BJ (cell line): ENCODE results near the gene DBT. TPM values are rescaled to one million over a fixed set of nuclear protein-coding genes. Genes with fewer than 3 reads are reported as not detected.

Source experiments
- CTCF ChIA-PET: fragments of 350-600 bp; formaldehyde crosslinking; extraction: SDS; loops from one replicate; lab custom pipeline; 2021; ENCODE audit warnings: antibody characterized with exemption, inconsistent platforms; lab: Yijun Ruan, JAX
- POLR2A ChIA-PET: fragments of 300-600 bp; sonication (Branson Sonifier 250); formaldehyde crosslinking; extraction: SDS; loops from one replicate; lab custom pipeline; 2021; ENCODE audit warnings: antibody characterized with exemption; lab: Charles Lee
- DNase-seq: peaks from one replicate; pipeline ENCODE4 v3.0.0-alpha.2; 2011; ENCODE audit warnings: low read depth
- H3K27me3 ChIP-seq: 2 replicates; pipeline ENCODE4 v1.6.0; 2011; ENCODE audit warnings: low read length; ENCODE audit not compliant: control insufficient read depth, insufficient read depth
- H3K36me3 ChIP-seq: 2 replicates; pipeline ENCODE4 v1.5.1; 2011; ENCODE audit warnings: low read length; ENCODE audit not compliant: control insufficient read depth, insufficient read depth
- H3K4me3 ChIP-seq: 2 replicates; pipeline ENCODE4 v1.5.1; 2011; ENCODE audit warnings: low read depth, mild to moderate bottlenecking, control low read depth, low read length
- polyA plus RNA-seq: library from polyadenylated mRNA; depleted of rRNA; stranded (reverse); fragments of >200 nt; gene quantifications from 2 replicates; pipeline ENCODE4 v1.2.3, GENCODE V29; 2011
- TF ChIP-seq, protein P1 (sequence below): IDR thresholded peaks from 2 replicates; pipeline ENCODE4 v1.5.1; 2011; ENCODE audit warnings: low read depth, mild to moderate bottlenecking, control low read depth, inconsistent platforms, low read length, moderate library complexity; ENCODE audit not compliant: insufficient read depth

Gene DBT
- polyA plus RNA-seq, 1 experiment: 3.5 TPM

DNA sequence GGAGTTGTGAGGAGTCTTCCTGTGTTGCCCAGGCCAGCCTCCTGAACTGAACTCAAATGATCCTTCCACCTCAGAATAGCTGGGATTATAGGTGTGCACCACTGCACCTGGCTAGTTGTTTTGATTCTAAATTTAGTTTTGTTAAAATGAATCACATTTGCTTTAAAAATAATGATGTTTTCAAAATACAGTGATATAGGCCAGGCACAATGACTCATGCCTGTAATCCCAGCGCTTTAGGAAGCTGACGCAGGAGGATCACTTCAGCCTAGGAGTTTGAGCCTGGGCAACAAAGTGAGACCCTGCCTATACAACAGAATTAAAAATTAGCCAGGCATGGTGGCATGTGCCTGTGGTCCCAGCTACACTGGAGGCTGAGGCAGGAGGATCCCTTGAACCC, 40.7 kb upstream of the DBT start:
- no peak for DNase-seq
- Histone ChIP-seq H3K4me3 (no peak overlapping the region), H3K36me3 (peaks cover 10% of the 10 kb centered on the region), H3K27me3 (no peaks in the 10 kb centered on the region)
- ChIA-PET POLR2A (no interaction called here), CTCF (interaction anchor here (0.7 kb wide), 1 partner anchor 169 kb away, joined by 3 read pairs; no protein-coding TSS in a partner anchor)
- TF ChIP-seq, protein P1, sequence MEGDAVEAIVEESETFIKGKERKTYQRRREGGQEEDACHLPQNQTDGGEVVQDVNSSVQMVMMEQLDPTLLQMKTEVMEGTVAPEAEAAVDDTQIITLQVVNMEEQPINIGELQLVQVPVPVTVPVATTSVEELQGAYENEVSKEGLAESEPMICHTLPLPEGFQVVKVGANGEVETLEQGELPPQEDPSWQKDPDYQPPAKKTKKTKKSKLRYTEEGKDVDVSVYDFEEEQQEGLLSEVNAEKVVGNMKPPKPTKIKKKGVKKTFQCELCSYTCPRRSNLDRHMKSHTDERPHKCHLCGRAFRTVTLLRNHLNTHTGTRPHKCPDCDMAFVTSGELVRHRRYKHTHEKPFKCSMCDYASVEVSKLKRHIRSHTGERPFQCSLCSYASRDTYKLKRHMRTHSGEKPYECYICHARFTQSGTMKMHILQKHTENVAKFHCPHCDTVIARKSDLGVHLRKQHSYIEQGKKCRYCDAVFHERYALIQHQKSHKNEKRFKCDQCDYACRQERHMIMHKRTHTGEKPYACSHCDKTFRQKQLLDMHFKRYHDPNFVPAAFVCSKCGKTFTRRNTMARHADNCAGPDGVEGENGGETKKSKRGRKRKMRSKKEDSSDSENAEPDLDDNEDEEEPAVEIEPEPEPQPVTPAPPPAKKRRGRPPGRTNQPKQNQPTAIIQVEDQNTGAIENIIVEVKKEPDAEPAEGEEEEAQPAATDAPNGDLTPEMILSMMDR: no peak

DNA sequence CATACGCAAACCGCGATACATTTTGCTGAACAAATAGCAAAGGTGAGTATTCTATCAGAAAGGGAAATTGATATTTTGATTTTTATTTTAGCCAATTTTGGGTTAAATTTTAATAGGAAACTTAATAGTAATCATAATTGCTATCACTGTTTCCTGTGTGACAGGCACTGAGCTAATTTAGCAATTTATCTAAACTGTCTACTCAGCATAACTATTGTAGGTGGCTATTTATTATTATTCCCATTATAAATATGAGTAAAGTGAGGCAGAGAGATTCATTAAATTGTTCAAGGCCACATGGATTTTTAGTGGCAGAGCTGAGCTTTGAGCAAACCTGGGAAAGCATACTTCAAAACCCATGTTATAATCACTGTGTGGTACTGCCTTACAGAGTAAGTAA, 37.5 kb upstream of the DBT start:
- DNase-seq: no peak
- ChIA-PET POLR2A (no interaction called here), CTCF (interaction anchor here (0.6 to 1.1 kb wide), 2 partner anchors 47 to 50 kb away, joined by 3 read pairs; no protein-coding TSS in a partner anchor)
- no peaks in the 10 kb centered on the region for H3K27me3 ChIP-seq
- H3K4me3 ChIP-seq: no peak overlapping the region
- TF ChIP-seq, protein P1: no peak
- peaks cover 11% of the 10 kb centered on the region for H3K36me3 ChIP-seq

DNA sequence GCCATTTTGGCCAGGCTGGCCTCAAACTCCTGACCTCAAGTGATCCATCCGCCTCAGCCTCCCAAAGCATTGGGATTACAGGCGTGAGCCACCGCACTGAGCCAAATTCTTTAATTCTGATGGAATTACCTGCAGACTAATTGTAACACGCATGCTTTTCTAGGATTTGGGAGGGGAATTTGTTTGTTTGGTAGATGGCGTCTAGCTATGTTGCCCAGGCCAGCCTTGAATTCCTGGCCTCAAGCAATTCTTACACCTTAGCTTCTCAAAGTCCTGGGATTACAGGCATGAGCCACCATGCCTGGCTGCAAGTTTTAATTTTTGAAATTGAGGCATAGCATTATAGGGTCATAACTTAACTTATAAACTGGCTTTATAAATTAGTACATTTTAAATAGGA, 35.0 kb upstream of the DBT start:
- CTCF ChIA-PET: no interaction called here
- Histone ChIP-seq H3K4me3 (no peak overlapping the region), H3K27me3 (no peaks in the 10 kb centered on the region), H3K36me3 (peaks cover 10% of the 10 kb centered on the region)
- TF ChIP-seq, protein P1: no peak
- no peak for DNase-seq
- POLR2A ChIA-PET: no interaction called here

DNA sequence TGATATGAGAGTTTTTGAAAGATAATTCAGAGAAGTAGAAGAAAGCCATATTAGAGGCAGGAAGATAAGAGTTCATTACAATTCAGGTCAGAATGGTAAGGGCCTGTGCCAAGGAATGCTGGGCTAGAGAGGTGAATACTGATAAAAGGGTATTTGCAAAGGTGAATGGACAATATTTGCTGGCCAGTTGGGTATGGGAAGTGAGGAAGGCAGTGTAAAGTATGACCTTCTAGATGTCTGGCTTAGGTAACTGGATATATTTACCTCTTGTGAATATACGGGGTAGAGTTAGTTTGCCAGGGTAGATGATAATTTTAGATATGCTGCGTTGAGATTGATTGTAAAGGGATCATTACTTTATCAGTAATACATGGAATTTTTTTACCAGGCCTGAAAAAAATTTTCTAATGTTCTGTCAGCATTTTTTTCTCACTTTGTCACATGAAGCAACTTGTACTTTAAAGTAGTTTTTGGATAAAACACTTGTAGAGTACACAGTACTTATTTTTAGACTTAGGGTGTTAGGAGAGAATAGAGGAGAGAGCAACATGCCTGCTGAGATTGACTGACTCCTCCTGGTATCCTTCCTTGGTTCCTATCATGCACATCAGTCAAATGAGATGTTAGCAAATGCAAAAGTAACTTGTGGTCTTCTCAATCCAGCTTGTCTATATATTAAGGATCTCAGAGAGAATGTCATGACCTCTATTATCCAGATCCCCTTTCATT, 30.5 kb upstream of the DBT start:
- Histone ChIP-seq H3K4me3 (no peak overlapping the region), H3K27me3 (no peaks in the 10 kb centered on the region), H3K36me3 (peaks cover 5% of the 10 kb centered on the region)
- DNase-seq: no peak
- CTCF ChIA-PET: no interaction called here
- TF ChIP-seq, protein P1: no peak
- POLR2A ChIA-PET: no interaction called here

DNA sequence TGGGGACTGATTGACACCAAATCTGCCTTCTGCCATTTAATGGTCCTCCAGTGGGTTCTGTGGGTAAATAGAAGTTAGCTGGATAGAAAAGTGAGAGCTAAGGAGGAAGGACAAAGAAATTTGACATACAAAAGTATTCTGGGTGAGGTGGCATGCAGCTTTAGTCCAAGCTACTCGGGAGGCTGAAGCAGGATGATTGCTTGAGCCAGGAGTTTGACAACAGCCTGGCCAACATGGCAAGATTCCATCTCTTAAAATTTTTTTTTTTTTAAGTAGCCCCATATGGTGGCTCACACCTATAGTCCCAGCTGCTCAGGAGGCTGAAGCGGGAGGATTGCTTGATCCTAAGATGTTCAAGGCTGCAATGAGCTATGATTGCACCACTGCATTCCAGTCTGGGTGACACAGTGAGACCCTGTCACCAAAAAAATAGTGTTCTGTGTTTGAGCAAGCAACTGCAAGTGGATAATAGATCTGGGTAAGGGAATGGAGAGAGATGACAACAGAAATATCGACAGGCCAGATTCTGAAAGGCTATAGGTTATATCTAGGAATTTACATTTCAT, 29.8 kb upstream of the DBT start:
- Histone ChIP-seq H3K36me3 (peaks cover 5% of the 10 kb centered on the region), H3K4me3 (no peak overlapping the region), H3K27me3 (no peaks in the 10 kb centered on the region)
- DNase-seq: no peak
- ChIA-PET CTCF (interaction anchor here (0.6 kb wide), 1 partner anchor 13 kb away, joined by 3 read pairs; no protein-coding TSS in a partner anchor), POLR2A (interaction anchor here (0.7 kb wide), 1 partner anchor 79 kb away, joined by 6 read pairs; no protein-coding TSS in a partner anchor)
- TF ChIP-seq, protein P1: no peak
